SHP77 treated with DMSO at 0.1 percent for 48 hours (cell line): ENCODE results near the gene NFIX.

Experiments used
- DNase-seq: peaks from one replicate; lab custom pipeline; 2025; lab: John Stamatoyannopoulos, UW

NFIX gene

DNA sequence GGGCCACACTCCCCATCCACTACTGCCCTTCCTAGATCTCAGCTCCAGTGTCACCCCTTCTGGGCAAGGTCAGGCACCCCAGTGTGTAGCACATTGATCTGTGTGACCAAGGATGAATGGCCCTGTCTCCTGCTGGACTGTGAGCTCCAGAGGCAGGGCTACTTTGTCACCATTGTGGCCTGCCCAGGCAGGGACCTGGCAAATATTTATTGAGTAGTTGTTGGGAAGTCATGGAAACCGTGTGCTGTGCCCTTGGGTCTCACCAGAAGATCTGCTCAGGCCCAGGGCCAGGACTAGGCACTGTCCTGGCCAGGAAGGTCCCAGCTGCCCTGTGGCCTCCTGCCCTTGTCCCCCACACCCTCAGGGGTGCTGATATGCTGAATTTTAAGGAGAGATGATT is 133.3 kb downstream of the NFIX start:
- no peak for DNase-seq

GRCh38 chr19:13129384-13129783 is 134.1 kb downstream of the NFIX start:
- no peak for DNase-seq

DNA sequence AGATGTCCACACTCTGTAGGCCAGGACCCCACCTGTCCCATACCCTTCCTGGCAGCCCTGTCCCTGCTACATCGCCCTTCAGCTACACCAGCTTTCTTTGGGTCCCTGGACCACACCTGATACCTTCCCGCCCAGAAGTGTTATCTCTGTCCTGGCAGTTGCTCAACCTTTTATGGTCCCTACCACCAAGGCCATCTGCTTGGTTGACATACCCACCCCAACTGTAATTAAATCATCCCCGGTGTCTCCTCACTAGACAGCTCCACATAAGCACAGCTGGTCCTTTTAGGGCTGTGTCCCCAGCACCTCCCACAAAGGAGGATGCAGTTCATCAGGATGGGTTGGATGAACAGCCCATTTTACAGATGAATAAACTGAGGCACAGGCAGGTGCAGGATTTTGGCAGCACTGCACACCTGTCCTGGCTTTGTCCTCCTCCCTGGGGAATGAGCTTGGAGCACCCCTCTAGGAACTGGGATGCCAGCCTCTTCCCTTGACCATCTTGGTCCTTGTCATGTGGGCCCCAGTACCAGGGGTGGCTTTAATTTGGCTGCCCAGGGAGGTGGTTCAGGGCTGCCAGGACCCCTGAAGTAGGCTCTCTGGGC is 135.7 kb downstream of the NFIX start:
- no peak for DNase-seq

DNA sequence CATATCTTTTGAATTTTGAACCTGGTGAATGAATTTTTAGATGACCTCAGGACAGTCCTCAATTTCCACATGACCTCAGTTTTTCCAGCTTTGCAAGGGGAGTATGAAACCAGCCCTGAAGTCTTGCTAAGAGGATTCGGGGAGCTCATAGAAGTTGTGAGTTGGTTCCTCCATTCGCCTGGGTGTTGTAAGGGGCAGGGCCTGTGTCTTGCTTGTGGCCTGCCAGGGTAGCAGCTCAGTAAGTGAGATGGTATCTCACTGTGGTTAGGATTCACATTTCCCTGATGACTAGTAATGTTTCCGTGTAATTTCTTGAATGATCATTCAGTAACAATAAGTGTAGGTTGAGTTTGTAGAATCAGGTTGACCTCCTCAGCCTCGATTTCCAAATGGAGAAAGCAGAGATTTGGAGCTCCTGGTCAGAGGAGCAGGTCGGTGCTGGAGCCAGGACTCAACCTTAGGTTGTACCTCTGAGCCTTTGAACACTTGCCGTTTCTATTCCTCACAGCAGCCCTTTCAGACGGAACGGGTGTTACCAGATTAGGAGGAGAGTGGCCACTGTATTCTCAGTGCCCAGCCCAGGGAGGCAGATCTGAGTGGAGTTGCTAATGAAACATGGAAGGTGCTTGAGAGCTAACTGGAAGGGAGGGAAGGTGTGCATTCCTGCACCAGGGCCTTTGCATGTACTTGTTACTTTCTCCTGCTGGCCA is 137.4 kb downstream of the NFIX start:
- no peak for DNase-seq

- no peak for DNase-seq
These were observed 138.1 kb downstream of the NFIX start for GRCh38 chr19:13133241-13133870.

GRCh38 chr19:13134626-13135025 is 139.4 kb downstream of the NFIX start:
- no peak for DNase-seq

DNA sequence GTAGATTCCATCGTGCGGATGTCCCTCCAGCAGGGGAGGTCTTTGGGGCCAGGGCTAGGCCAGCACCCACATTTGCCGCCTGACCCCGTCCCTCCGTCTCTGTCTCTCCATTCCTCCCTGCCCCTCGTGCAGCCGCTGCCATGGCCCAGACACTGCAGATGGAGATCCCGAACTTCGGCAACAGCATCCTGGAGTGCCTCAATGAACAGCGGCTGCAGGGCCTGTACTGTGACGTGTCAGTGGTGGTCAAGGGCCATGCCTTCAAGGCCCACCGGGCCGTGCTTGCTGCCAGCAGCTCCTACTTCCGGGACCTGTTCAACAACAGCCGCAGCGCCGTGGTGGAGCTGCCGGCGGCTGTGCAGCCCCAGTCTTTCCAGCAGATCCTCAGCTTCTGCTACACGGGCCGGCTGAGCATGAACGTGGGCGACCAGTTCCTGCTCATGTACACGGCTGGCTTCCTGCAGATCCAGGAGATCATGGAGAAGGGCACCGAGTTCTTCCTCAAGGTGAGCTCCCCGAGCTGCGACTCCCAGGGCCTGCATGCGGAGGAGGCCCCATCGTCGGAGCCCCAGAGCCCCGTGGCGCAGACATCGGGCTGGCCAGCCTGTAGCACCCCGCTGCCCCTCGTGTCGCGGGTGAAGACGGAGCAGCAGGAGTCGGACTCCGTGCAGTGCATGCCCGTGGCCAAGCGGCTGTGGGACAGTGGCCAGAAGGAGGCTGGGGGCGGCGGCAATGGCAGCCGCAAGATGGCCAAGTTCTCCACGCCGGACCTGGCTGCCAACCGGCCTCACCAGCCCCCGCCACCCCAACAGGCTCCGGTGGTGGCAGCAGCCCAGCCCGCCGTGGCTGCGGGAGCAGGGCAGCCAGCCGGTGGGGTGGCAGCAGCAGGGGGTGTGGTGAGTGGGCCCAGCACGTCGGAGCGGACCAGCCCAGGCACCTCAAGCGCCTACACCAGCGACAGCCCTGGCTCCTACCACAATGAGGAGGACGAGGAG is 140.1 kb downstream of the NFIX start:
- no peak for DNase-seq

GRCh38 chr19:13137290-13137794 is 142.1 kb downstream of the NFIX start:
- no peak for DNase-seq

DNA sequence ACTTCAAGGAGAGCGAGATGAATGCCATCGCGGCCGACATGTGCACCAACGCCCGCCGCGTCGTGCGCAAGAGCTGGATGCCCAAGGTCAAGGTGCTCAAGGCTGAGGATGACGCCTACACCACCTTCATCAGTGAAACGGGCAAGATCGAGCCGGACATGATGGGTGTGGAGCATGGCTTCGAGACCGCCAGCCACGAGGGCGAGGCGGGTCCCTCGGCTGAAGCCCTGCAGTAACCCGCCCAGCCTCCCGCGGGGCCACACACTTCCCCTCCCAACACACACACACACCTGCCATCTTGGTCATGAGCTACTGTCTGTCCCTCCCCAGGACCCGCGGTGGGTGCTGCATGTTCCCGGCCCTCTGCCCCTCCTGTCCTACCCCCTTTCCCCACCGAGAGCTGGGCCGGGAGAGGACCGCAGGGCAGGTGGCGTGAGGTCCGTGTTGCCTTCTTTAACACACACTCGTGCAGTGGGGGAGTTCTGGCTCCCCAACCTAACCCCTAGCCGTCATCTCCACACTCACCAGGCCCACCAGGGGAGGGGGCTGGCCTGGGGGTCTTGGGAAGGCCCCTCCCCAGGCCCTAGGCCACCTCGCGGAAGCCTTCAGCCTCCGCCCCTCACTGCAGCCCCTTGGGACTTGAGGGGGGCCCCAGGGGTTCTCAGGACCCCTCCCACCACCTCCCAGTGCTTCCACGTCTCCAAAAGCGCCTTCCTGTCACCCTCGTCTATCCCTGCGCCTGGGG is 143.1 kb downstream of the NFIX start:
- DNase-seq: no peak

- no peak for DNase-seq
These were observed 143.6 kb downstream of the NFIX start for GRCh38 chr19:13138916-13139198.

DNA sequence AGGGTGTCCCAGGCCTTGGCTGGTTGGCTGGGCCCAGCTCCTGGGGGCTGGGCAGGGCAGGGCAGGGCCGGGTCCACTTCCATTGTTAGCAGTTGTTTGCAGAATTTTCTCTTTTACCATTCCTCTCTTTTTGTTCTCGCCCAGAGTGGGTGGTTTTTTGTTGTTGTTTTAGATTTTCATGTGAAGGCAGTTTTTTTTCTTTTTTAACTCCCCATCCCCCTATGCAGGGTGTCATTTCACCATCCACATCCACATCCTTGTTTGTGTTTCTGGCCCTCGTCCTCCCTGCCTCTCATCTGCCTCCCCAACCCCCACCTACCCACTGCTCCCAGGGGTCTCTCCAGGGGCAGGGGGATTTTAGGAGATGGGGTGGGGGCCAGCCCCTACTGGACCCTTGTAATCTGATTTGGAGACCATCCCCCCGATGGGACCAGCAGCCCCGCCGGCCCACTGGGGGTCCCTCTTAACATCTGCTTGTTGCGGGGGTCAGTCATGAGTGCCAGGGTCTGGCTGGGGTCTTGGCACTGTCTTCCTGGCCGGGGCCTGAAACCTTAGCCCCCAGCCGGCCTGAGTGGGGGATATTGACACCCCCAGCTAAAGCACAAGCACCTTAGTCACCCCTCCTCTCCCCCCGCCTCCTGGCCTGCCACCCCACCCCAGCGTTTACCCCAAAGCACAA is 144.5 kb downstream of the NFIX start:
- DNase-seq: no peak

DNA sequence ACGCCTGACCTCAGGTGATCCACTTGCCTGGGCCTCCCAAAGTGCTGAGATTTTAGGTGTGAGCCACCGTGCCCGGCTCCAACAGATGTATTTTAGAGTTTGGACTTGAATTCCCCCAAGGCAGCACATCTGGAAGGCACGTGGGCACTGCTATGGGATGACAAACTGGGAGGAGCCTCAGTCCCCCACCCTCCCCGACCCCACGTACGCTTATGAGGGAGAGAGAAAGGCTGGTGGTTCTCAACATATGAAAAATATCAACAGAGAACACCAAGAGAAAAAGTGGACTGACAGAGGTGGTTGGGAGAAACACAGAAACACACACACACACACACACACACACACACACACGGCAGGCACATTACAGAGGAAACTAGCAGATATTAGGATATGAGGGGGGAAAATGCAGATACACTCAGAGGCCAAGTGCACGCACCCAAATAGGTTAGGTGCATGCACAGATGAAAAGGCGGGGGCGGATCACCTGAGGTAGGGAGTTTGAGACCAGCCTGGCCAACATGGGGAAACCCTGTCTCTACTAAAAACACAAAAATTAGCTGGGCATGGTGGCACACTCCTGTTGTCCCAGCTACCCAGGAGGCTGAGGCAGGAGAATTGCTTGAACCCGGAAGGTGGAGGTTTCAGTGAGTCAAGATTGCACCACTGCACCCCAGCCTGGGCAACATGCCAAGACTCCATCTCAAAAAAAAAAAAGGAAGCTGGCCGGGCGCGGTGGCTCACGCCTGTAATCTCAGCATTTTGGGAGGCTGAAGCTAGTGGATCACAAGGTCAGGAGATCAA is 151.7 kb downstream of the NFIX start:
- DNase-seq: no peak
